DND-41 (cell line): Measurements from ENCODE around the gene CACNB2.
A peak's percentile ranks its signal among the peaks of the same experiment; 100 is the strongest.

Source experiments
- ATAC-seq: fragments of 200-7000 bp; cut with Tn5 transposase; 3 replicates; pipeline ENCODE4 v1.9.1; 2021; ENCODE audit warnings: low read depth; ENCODE audit not compliant: insufficient read depth
- DNase-seq: peaks from one replicate; pipeline ENCODE4 v3.0.0-alpha.2; 2020
- H2AFZ ChIP-seq: 2 replicates; pipeline ENCODE4 v1.6.0; 2012; ENCODE audit warnings: low read depth, low read length
- H3K27ac ChIP-seq: 2 replicates; pipeline ENCODE4 v1.5.1; 2012; ENCODE audit warnings: low read length, inconsistent platforms
- H3K27me3 ChIP-seq: fragments of 200-600 bp; sonication (generic); 2 replicates; pipeline ENCODE4 v1.6.0; 2012; ENCODE audit warnings: low read length, mild to moderate bottlenecking, inconsistent platforms; ENCODE audit not compliant: insufficient read depth, poor library complexity
- H3K36me3 ChIP-seq: 2 replicates; pipeline ENCODE4 v1.5.1; 2012; ENCODE audit warnings: low read length, inconsistent platforms; ENCODE audit not compliant: insufficient read depth
- H3K4me1 ChIP-seq: 2 replicates; pipeline ENCODE4 v1.5.1; 2012; ENCODE audit warnings: mild to moderate bottlenecking, low read length; ENCODE audit not compliant: insufficient read depth
- H3K4me2 ChIP-seq: 2 replicates; pipeline ENCODE4 v1.6.0; 2012; ENCODE audit warnings: mild to moderate bottlenecking, moderate library complexity, low read length, inconsistent platforms; ENCODE audit not compliant: insufficient read depth
- H3K4me3 ChIP-seq, 2 experiments: fragments of 200-600 bp in 1 of 2; shearing (Covaris generic) in 1 of 2; 2 replicates each; pipeline ENCODE4 v1.5.1; 2012 to 2016; ENCODE audit warnings: inconsistent platforms in 2 of 2, low read length in 2 of 2, mild to moderate bottlenecking in 2 of 2, low read depth in 1 of 2, moderate library complexity in 1 of 2
- H3K79me2 ChIP-seq: 2 replicates; pipeline ENCODE4 v1.6.0; 2012; ENCODE audit warnings: low read length, inconsistent platforms; ENCODE audit not compliant: insufficient read depth
- H3K9ac ChIP-seq: 2 replicates; pipeline ENCODE4 v1.6.0; 2012; ENCODE audit warnings: low read depth, mild to moderate bottlenecking, inconsistent platforms, low read length, moderate library complexity
- H3K9me3 ChIP-seq: 2 replicates; pipeline ENCODE4 v1.5.1; 2012; ENCODE audit warnings: low read length, moderate library complexity, mild to moderate bottlenecking, inconsistent platforms; ENCODE audit not compliant: insufficient read depth, severe bottlenecking
- H4K20me1 ChIP-seq: 2 replicates; pipeline ENCODE4 v1.6.0; 2012; ENCODE audit warnings: low read length; ENCODE audit not compliant: insufficient read depth
- CTCF ChIP-seq: IDR thresholded peaks from 2 replicates; pipeline ENCODE4 v1.5.1; 2012; ENCODE audit warnings: borderline replicate concordance, low read length, moderate library complexity, mild to moderate bottlenecking; ENCODE audit not compliant: poor library complexity, severe bottlenecking; ENCODE audit errors: extremely low read depth
- EZH2 ChIP-seq: IDR thresholded peaks from 3 replicates; pipeline ENCODE4 v1.6.1; 2012; ENCODE audit warnings: borderline replicate concordance, low read depth, mild to moderate bottlenecking, moderate library complexity, low read length, inconsistent platforms; ENCODE audit not compliant: severe bottlenecking

The CACNB2 gene

GRCh38 chr10:18236756-18237155 is 96.5 kb downstream of the CACNB2 start:
- Histone ChIP-seq H3K4me3 (no peak overlapping the region), H3K27ac (no peak overlapping the region), H3K9ac (no peak overlapping the region), H3K27me3 (no peaks in the 10 kb centered on the region), H3K36me3 (no peaks in the 10 kb centered on the region), H3K4me2 (no peak overlapping the region), H3K79me2 (no peaks in the 10 kb centered on the region), H3K9me3 (no peaks in the 10 kb centered on the region), H2AFZ (no peak overlapping the region), H3K4me1 (no peaks in the 10 kb centered on the region), H4K20me1 (no peaks in the 10 kb centered on the region)
- TF ChIP-seq EZH2 (no peak), CTCF (no peak)
- DNase-seq (no peak), ATAC-seq (no peak)

GRCh38 chr10:18238870-18239485 is 98.8 kb downstream of the CACNB2 start:
- Histone ChIP-seq H4K20me1 (no peaks in the 10 kb centered on the region), H3K9me3 (no peaks in the 10 kb centered on the region), H3K9ac (no peak overlapping the region), H2AFZ (no peak overlapping the region), H3K36me3 (no peaks in the 10 kb centered on the region), H3K79me2 (no peaks in the 10 kb centered on the region), H3K27ac (no peak overlapping the region), H3K4me1 (no peaks in the 10 kb centered on the region), H3K4me2 (no peak overlapping the region), H3K27me3 (no peaks in the 10 kb centered on the region), H3K4me3 (no peak overlapping the region)
- DNase-seq, result peak; percentile 17
- TF ChIP-seq CTCF, result peak; percentile 63
- no peak for TF ChIP-seq EZH2
- ATAC-seq, result no peak; the same call in 2 of the 3 replicates

GRCh38 chr10:18240185-18240882 is 100.1 kb downstream of the CACNB2 start:
- Histone ChIP-seq H3K36me3 (no peaks in the 10 kb centered on the region), H3K9me3 (no peaks in the 10 kb centered on the region), H3K9ac (no peak overlapping the region), H3K27ac (no peak overlapping the region), H3K4me1 (no peaks in the 10 kb centered on the region), H2AFZ (no peak overlapping the region), H4K20me1 (no peaks in the 10 kb centered on the region), H3K79me2 (no peaks in the 10 kb centered on the region), H3K4me3 (no peak overlapping the region), H3K4me2 (no peak overlapping the region), H3K27me3 (no peaks in the 10 kb centered on the region)
- TF ChIP-seq CTCF, result no peak
- TF ChIP-seq EZH2, result no peak
- DNase-seq (no peak), ATAC-seq (no peak)
